COLO829 (cell line): Measurements from ENCODE around the gene ACTN4.
"Not testable (repeated sequence)": the region's sequence is repeated elsewhere in the genome, so short reads cannot be mapped to it uniquely, and the experiment has no call there.

Experiments used
- DNase-seq: peaks from one replicate; pipeline ENCODE4 v3.0.0; 2012; ENCODE audit warnings: low spot score

Gene ACTN4

DNA sequence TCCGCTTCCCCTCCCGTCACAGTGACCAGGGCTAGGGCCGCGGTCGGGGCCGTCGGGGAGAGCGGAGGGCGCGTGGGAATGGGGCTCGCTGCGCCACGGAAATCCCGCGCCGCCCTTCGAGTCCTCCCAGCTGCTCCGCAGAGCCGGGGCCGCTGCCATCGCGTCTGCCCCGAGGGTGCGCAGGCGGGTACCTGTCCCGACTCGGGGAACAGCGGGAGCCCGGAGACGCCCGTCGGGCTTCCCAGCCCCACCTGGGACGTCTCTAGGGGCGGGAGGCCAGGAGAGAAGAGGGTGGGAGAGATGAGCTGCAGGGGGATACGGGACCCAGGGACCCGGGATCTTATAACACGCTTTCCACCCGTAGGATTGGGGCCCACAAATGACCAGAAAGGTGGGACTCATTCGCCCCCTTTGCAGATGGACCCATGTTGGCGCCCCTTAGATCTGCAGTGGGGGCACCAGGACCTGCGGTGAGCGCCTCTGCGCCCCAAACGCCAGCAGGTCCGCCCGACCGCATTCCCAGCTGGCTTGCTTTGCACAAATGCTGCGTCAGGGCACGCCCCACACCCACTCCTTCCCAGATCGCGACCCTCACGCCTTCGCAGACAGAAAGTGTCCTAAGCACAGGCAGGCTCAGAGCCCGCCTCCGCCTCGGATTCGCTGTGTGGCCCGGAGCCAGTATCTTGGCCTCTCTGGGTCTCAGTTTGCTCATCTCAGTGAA, 122.9 kb downstream of the ACTN4 start:
- not testable (repeated sequence) for DNase-seq

DNA sequence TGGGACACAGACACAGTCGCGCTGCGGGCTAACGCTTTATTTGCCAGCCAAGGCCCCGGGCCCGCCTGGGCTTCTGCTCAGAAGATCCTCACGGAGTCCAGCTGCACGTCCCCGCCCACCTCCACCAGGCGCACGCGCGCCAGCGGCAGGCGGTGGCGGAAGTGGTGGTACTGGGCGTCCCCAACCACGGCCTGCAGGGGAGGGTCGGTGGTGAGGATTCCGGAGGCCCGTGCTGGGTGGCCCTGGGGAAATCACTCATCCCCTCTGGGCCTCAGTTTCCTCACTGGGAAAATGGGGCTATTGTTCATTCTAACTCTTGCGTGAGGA, 123.5 kb downstream of the ACTN4 start:
- not testable (repeated sequence) for DNase-seq

- not testable (repeated sequence) for DNase-seq
Observed at GRCh38 chr19:38771569-38771968, 124.1 kb downstream of the ACTN4 start.

GRCh38 chr19:38773469-38774177, 126.2 kb downstream of the ACTN4 start, which contains the start of gene LGALS7:
LGALS7 (minus strand) TSS chr19:38773517; CDS start chr19:38773492, 25 bp downstream.
- DNase-seq: no peak

DNA sequence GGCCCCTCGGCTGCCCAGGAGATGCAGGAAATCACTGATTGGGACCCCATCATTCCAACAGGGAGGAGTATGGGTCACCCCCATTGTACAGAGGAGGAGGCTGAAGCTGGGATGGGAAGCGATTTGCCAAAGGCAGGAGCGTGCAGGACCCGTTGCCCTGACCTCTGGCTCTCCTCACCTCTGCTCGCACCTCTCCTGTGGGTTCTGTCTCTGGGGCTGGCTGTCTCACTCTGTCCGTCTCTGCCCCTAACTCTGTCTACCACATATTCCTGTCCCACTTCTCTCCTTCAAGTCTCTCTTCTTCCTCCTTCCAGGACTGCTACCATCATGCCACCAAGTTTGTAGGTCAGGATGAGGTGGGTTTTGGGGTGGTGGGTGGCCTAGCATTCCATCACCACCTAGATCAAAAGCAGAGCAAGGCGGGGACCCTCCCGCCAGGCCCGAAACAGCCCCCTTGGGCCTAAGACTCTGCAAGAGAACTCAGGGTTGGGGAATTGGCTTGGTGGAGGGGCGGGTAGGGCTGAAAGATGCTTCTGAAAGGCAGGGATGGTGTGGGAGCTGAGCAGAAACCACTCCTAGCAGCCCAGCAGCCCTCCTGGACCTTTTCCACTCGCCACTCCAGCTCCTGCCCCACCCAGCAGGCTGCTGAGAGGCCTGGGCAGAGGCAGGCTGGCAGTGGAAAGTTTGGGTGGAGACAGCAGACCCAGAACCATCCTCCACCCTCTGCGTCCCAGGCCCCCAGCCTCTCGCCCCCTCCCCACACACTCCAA, 126.9 kb downstream of the ACTN4 start:
- DNase-seq: no peak

DNA sequence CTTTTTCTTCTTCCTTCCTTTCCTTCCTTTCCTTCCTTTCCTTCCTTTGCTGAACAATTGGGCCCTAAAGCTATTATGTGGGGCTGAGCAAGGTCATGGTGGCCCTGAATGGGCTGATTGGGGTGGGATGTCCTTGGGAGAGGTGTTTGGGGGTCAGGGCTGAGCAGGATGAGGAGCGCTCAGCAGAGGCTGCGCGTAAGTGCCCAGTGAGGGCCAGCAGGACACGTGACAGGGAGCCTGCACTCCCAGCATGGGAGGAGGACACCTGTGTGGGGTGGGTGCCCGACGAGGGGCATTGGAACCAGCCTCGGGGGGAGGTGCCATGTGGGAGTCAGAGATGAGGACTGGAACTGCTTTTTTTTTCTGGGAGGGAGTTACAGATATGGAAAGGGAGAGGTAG, 131.3 kb downstream of the ACTN4 start:
- no peak for DNase-seq

- DNase-seq: no peak
Observed at GRCh38 chr19:38780443-38780842, 133.0 kb downstream of the ACTN4 start.

DNA sequence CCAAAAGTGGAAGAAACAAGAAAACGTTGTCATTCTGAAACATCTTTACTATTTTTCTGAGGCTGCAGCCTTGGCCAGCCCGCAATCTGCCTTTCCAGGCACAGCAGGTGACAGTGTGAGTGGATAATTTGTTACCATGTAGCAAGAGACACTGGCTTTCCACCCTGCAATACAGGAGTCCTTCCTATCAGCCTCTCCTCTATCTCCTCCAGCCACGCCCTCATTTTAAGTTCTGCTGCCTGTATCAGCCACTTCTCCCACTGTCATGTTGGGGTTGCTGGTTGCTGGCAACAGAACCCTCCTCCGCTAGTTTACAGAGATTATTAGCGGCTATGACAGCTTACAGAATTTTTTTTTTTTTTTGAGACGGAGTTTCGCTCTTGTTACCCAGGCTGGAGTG, 133.6 kb downstream of the ACTN4 start:
- DNase-seq: no peak
